HEK293 (cell line): ENCODE results near the gene PLOD3.

ENCODE experiments used
- BCL11A ChIP-seq: fragments of 450-650 bp; formaldehyde crosslinking; IDR thresholded peaks from 2 replicates; pipeline ENCODE4 v1.5.1; 2016; ENCODE audit warnings: low read depth, missing biosample characterization, missing genetic modification characterization
- CTCF ChIP-seq: fragments of 450-650 bp; formaldehyde crosslinking; IDR thresholded peaks from 2 replicates; pipeline ENCODE4 v1.5.1; 2016; ENCODE audit warnings: missing biosample characterization, missing genetic modification characterization
- ELK4 ChIP-seq: IDR thresholded peaks from 2 replicates; pipeline ENCODE4 v1.6.1; 2011; ENCODE audit warnings: mild to moderate bottlenecking, low read depth, low read length, borderline replicate concordance
- MEIS1 ChIP-seq: sonication (generic); formaldehyde crosslinking; IDR thresholded peaks from 2 replicates; pipeline ENCODE4 v1.8.1; 2022; ENCODE audit warnings: missing genetic modification reagents, mild to moderate bottlenecking, borderline replicate concordance
- YY1 ChIP-seq: fragments of 450-650 bp; formaldehyde crosslinking; IDR thresholded peaks from 2 replicates; pipeline ENCODE4 v1.5.1; 2018; ENCODE audit warnings: missing biosample characterization, missing genetic modification characterization
- ZNF341 ChIP-seq: fragments of 450-650 bp; formaldehyde crosslinking; IDR thresholded peaks from 2 replicates; pipeline ENCODE4; 2016; ENCODE audit warnings: low read depth, missing biosample characterization, missing genetic modification characterization
- ZNF580 ChIP-seq: fragments of 450-650 bp; formaldehyde crosslinking; IDR thresholded peaks from 2 replicates; pipeline ENCODE4 v1.5.1; 2016; ENCODE audit warnings: missing biosample characterization, missing genetic modification characterization
- ZNF629 ChIP-seq: fragments of 450-650 bp; formaldehyde crosslinking; IDR thresholded peaks from 2 replicates; pipeline ENCODE4 v1.5.1; 2017; ENCODE audit warnings: missing biosample characterization, missing genetic modification characterization
- ZNF785 ChIP-seq: fragments of 450-650 bp; formaldehyde crosslinking; IDR thresholded peaks from 2 replicates; pipeline ENCODE4 v1.5.1; 2016; ENCODE audit warnings: missing biosample characterization, missing genetic modification characterization
- TF ChIP-seq, protein P1 (sequence below): fragments of 450-650 bp; formaldehyde crosslinking; IDR thresholded peaks from 2 replicates; pipeline ENCODE4 v1.5.1; 2016; ENCODE audit warnings: missing biosample characterization, missing genetic modification characterization
- TF ChIP-seq, protein P2 (sequence below): fragments of 450-650 bp; formaldehyde crosslinking; IDR thresholded peaks from 2 replicates; pipeline ENCODE4; 2016; ENCODE audit warnings: missing biosample characterization, missing genetic modification characterization

DNA sequence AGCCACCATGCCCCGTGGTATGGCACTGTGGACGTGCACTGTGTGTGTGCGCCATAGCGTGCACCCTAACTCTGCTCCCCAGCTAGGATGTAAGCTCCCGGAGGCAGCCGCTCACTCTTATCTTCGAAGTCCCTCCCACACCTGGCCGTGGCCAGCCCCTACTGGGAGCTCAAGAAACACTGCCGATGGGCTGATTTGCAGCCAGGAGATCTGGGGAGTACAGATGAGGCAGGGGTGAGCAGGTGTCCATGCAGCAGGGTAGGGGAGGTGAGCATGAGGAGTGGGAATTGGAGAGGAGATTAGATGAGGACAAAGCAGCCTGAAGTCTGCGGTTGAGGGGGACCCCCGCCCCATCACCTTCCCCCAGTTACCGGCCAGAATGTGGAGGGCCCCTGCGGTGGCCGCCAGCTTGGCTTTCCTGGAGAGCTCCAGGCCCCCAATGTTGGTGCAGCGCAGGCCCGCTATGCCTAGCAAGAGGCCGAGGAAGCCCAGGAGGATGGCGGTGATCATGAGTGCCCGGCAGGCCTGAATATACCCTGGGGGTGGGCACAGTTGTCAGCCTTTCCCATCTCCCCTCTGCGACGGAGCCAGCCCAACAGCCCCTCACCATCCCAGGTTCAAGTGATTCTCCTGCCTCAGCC is 16.6 kb upstream of the PLOD3 start:
- TF ChIP-seq YY1 (tag by site-specific recombination) (no peak), CTCF (no peak), ZNF785 (tag by site-specific recombination) (no peak), ZNF629 (tag by site-specific recombination) (no peak), MEIS1 (CRISPR knock-in tag) (no peak), ELK4 (no peak), ZNF341 (tag by site-specific recombination) (no peak), BCL11A (tag by site-specific recombination) (no peak), ZNF580 (no peak)
- TF ChIP-seq, protein P1, sequence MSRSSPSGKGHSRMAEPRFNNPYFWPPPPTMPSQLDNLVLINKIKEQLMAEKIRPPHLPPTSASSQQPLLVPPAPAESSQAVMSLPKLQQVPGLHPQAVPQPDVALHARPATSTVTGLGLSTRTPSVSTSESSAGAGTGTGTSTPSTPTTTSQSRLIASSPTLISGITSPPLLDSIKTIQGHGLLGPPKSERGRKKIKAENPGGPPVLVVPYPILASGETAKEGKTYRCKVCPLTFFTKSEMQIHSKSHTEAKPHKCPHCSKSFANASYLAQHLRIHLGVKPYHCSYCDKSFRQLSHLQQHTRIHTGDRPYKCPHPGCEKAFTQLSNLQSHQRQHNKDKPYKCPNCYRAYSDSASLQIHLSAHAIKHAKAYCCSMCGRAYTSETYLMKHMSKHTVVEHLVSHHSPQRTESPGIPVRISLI (tag by site-specific recombination) = no peak
- TF ChIP-seq, protein P2, sequence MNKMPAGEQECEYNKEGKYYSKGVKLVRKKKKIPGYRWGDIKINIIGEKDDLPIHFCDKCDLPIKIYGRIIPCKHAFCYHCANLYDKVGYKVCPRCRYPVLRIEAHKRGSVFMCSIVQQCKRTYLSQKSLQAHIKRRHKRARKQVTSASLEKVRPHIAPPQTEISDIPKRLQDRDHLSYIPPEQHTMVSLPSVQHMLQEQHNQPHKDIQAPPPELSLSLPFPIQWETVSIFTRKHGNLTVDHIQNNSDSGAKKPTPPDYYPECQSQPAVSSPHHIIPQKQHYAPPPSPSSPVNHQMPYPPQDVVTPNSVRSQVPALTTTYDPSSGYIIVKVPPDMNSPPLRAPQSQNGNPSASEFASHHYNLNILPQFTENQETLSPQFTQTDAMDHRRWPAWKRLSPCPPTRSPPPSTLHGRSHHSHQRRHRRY (tag by site-specific recombination) = no peak
